ENCODE results near the gene RGS1.

Gene RGS1

DNA sequence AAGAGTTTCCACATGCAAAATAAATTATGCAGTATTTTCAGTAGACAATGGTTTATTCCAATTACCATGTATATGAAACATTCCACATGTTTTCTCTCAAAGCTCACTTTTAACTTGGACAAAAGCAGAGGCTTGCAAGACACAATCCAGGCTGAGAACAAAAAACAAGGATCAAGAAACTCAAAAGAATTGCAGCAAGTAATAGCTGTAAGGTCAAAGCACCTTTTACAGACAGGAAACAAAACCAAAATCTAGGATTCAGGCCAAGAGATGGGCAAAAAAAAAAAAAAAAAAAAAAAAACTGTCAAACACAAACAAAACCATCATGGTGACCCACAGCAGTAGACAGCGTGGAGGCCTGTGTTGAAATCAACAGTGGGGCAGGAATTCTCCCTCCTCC lies 9.3 kb downstream of the RGS1 start:
- DNase-seq: no peak

DNA sequence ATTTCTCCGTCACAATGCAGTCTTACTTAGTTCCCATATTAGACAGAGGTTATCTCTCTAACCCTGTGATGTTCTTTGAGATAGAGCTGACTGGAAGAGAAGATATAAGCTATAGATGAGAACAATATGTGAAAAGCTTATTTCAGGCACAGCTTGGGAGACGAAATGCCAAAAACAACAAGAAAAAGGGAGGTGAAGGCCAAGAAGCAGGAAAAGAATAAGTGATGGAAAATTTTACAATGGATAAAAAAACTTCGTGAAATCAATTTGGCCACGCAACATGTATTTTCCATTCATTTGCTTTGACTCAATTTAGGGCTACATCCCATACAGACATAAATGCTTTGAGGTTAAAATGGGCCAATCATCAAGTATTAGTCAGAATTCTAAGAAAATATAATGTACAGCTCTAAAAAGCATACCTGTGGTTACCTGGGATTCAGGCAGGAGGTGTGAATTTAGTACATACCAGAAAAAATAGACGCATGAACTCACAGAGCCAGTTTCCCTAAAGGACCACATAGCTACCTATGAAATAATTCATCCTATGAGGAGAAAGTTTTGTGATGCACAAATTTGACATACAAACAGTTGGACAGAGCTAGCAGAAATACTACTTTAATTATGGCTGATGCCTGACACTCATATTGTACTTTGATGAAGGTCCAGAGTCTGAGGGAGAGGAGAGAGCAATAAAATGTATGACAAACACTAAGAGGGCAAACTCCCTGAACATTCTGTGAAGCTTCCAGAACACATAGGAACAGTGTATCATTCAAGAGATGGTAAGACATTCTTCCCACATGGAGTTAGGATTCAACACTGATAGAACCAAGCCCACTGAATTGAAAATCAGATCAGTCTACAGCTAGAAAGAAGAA lies 12.1 kb downstream of the RGS1 start:
- no peak for DNase-seq

GRCh38 chr1:192588546-192588945 lies 13.0 kb downstream of the RGS1 start:
- no peak for DNase-seq

DNA sequence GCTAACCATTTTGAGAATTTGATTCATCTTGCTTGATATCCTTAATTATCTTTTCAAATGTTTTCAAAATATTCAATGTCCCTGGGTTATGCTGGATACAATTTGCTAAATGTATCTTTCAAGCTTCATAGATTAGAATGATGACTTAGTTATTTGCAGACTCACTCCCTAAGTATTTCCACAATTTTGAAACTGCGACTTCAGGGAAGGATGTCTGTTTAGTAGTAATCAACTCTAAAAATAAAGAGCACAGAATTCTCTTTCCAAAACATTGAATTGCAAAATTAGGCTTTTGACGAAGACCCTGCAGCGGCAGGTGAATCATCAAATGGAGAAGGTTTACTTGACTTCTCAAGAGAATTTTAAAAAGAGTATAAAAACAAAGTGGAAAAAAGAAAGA lies 14.2 kb downstream of the RGS1 start:
- no peak for DNase-seq

DNA sequence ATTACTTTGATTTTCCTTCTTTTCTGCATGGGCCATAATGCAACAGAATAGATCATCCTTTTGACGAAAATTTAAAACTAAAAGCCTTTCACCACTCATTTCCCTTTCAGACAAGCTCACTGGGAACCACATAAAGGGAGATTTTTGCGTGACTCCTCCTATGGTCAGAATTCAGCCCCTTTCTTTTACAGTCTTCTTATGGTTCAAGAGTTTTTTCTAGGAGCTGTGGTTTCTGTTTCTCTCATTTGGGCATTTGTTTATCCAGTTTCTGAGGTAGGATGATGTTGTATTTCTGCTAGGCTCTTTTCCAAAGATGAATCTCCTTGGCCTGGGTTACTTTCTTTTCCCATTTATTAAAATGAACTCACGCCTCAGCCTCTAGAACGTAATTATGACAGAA lies 16.9 kb downstream of the RGS1 start:
- no peak for DNase-seq

DNA sequence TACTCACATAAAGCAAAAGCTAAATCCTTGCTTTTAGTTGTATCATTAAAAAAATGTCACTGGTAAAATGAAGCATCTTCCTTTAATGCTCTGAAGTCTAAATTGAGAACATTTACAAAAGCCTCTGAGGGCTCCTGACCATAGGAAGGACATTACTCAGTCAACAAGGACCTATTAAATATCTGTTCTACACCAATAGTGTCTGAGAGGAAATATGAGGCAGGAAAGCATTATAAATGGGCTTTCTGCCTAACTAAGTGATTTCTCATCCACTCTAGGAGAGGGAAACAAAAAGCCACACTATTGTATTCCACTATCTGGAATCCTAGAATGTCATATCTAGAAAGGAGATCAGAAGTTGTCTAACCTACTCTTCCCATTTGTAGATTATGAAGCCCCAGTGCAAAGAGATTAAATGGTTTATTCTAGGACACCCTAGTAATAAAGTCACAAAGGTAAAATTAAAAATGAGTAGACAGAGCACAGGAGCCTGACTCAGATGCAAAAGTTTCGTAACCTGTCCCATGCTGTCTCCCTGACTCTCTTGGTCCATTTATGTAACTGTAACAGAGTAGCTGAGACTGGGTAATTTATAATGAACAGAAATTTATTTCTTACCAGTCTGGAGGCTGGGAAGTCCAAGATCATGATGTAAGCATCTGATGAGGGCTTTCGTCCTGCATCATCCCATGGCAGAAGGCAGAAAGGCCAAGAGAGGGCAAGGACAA lies 17.6 kb downstream of the RGS1 start:
- no peak for DNase-seq

DNA sequence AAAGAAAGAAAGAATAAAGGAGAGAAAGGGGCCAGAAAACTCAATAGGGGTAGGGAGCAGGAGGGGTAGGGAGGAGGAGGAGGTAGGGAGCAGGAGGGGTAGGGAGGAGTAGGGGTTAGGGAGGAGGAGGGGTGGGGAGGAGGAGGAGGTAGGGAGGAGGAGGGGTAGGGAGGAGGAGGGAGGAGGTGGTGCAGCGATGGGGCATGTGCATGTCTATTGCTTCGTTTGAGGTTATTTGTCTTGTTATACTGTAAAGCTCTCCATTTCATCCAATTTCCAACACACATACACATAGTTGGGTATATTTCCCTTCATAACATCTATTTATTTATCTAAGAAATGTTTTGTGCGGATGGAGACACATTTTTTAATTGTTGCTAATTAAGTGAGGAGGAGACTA lies 19.7 kb downstream of the RGS1 start:
- no peak for DNase-seq

DNA sequence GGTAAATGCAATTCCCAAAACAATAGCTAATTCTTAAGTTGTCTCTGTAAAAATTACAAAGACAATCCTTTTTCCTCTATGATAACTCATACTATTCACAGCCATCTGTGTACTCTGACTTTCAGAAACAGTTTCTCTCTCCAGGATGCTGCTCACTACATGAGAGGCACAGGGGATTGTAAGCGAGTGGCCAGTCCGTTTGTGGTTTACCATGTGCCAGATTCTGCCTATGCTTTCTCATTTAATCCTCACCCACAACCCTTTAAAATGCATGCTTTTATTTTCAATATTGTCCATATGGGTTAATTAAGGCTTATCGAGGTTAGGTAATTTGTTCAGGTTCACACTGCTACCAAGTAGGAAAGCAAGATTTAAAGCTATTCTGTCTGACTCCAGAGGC lies 23.0 kb downstream of the RGS1 start:
- DNase-seq: no peak

GRCh38 chr1:192600275-192600674 lies 24.7 kb downstream of the RGS1 start:
- DNase-seq: no peak

GRCh38 chr1:192601143-192601542 lies 25.6 kb downstream of the RGS1 start:
- DNase-seq: no peak

DNA sequence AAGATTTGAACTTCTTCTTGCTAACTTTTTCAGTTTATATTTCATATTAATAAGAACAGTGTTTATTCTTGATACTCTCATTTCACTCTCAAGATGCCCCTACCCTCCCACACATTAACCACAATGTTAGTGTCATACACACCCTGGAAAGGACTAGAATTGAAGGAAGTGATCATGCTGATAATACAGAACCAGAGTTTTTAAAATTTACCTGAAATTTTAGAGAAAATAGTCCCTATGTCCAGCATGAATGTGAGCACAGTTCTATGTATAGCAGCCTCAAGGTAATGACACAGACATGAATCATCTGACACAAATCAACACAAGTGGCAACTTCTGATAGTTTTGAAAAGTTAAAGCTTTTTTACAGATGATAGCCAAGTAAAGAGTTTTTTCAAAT lies 26.0 kb downstream of the RGS1 start:
- no peak for DNase-seq

DNA sequence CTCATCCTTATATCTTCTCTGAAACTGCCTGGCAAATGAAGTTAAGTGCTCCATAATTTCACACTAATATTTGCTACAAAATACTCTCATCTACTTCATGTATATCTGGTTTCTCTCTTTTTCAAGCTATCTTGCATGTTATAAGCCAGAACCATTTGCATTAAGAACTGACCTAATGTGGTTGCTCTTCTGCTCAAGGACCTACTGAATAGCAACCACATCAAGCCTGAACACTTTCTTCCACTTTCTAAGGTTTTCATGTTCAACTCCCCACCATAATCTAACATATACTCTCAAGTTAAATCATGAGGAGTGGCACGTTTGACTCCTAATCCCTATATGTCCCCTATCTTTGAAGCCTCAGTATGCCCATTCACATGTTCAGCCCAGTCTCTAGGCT lies 27.2 kb downstream of the RGS1 start:
- no peak for DNase-seq

DNA sequence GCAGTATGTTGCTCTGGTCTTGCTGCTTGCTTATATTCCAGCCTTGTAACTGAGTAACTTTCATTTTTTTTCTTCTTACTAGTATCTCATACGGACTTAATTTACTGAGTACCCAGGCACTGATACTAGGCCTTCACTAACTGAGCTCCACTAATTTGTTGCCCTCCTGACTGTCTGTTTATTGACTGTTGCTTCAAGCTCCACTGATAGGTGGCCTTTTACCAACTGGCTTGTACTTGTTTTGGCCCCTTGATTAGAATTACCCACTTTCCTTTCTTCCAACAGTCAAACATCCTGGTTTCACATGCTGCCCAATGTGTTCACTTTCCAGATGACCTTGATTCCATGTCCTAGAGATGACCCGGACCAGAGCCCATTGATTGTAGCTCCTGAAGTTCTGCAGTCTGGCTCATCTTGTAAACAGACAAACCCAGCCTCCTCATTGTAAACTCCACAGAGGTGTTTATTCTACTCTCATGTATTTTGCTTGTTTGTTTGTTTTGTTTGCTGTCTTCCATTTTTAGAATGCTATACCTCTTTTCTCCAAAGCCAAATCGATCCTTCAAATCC lies 27.7 kb downstream of the RGS1 start:
- DNase-seq: no peak

GRCh38 chr1:192604979-192605620 lies 29.5 kb downstream of the RGS1 start:
- no peak for DNase-seq

DNA sequence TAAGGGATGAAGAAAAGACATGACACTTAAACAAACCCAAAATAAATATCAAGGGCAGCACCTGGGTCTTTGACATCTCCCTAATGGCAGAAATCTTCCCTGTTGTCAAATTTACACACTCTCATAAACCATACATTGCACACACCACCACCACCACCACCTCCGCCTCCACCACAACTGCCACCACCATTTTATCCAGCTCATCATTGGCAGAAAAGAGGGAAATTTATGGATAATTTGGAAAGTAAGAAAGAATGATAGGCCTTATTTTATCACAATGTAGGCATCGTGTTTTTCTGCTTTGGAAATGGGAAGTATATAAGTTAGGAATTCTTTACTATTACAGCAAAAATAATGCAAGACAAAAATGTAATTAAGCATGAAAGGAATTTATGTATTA lies 33.1 kb downstream of the RGS1 start:
- DNase-seq: no peak

DNA sequence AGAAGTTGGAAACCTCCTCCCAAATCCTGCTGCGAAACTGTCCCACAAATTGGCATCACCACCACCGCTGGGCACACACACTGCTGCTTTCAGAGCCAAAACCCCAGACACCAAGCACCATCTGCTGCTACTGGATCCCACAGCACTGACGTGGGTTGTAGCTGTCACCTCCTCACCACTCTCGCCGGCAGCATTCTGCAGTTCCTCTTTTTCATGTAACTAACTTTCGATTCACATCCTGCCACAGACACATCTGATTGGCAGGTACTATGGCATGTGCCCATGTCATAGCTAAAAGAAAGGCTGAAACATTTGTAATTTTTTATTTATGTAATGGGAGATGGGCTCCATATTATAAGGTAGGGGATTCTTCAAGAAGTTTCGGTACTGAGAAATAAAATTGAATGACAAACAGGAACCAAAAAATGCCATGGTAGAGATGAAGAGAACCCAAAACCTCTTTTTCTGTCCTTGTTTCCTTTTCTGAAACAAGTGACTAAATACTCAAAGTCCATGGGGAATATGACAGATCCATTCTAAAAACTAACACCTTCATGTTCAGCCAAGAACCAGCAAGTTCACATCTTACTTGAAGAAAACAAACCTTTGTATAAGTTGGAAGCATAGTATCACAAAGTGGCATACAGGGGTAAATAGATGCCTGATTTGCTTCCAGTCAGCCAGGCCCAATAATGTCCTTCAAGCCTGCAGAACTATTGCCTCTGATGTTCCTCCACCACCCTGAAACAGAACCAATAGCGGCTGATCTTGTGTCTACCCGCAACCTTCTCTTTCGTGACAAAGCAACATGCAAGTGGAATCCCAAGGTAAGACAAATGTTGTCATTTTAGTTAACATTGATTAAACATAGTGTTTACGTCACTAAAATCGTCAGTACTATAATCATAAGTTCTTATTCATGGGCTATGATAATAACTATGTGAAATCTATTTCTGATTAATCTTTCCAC lies 33.8 kb downstream of the RGS1 start:
- peak in 3 of 4 experiments; percentile 5 to 13 (median 8) for DNase-seq

DNA sequence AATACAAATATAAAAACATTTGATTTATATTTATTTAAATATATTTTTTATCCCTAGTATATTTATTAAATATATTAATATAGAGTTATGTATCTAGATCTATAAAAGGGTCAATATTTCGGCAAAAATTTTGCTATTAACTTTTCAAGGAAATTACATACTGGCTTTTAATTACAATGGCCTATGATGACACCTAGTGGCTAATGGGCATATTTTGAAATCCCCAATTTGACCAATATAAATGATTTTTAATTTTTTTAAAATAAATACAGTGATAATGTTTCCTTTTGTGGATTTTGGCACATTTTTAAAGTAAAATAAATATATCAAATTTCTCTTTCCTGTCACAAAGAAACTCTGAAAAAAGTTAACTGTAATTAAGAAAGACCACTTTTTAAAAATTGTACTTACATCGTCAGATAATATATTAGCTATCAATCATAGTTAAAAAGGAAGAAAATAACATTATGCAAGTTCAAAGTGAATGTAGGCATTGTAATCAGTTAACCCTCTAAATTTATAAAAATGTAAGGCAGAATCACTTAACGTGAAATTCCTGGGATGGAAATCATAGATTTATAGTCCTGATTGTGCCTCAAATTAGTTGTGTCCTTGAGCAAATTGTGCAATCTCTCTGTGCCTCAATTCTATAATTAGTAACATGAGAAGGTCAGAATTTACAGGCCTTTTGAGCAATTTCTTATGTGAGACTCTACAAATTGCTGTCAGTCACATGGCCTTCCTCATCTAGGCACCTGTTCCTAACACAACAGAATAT lies 34.7 kb downstream of the RGS1 start:
- DNase-seq: no peak

DNA sequence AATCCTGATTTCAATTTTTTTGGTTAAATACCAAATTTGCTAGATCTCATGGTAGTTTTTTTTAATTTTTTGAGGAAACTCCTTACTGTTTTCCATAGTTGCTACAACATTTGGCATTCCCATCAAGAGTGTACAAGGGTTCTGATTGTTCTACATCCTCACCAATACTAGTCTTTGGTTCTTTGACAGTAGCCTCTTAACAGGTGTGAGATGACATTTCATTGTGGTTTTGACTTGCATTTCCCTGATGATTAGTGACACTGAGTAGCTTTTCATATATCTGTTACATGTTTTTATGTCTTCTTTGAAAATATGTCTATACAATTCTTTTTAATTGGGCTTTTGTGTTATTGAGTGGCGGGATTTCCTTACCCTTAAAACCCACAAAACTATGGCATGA lies 39.5 kb downstream of the RGS1 start:
- DNase-seq: no peak

DNA sequence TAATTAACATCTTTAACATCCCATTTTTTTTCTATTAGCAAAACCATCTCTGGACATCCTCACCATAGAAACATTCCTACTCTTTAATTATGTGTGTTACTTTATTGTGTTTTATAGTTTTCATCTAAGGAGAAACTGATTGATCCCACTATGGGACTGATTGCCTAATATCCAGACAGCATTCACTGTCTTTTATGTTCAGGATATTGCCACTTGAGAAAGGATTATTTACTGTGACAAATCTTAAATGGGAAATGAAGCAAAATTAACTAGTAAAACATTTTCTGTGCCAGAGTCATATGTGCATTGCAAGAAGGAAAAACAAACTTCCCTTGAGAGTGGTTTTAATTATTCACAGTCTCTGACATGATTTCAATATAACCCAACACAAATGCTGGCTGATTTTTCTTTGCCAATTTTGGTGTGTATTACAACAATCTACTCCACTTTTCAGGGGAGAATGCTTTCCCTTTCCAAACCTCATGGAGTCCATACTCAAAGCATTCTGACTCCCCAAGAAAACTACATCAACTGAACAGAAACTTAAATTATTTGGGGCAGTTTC lies 44.6 kb downstream of the RGS1 start:
- no peak for DNase-seq

DNA sequence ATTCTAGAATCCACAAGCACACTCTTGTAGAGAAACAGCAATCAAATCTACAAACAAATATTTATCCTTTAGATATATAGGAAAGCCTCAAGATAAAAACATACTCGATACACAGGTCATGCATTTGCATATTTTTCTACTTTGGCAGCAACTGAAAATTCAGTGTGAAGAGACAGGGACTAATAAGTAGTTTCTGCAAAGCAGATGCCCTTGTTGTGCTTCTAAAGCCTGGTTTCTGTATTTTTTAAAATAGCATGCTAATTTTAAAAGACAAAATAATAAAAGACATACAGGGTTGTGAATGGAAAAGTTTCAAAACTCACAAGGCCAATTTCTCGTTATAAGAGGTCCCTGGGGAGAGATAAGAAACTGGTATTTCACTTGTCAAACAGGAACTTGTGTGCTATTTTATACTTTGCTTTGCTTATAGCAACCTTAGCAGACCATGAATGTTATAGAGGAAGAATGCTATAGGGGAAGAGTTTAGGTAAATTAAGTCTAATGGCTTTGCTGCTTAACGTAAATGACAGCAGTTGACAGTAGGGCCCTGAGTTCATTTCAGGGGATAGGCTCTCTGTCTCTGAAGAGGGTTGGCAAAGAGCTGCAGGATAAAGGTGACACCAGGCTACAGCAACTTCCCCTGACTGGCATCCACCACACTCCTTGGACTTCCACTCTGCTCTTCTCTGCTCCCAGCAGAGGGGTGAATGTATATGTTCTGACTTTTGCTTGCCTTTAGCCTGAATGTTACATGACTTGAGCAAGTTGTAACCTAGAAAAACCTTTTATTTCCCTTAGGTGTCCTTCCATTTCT lies 51.0 kb downstream of the RGS1 start:
- no peak for DNase-seq

Data from activated naive CD4-positive, alpha-beta T cell (primary cell).